ENCODE results near the gene CEP104. TPM values are rescaled to one million over a fixed set of nuclear protein-coding genes. Genes with fewer than 3 reads are reported as not detected.
A peak's percentile ranks its signal among the peaks of the same experiment; 100 is the strongest.

The CEP104 gene
- total RNA-seq, result 10 to 100 TPM; 33.0 to 34.6 TPM
- 44.5 to 56.0 reads per million in 2 donors for total RNA-seq

DNA sequence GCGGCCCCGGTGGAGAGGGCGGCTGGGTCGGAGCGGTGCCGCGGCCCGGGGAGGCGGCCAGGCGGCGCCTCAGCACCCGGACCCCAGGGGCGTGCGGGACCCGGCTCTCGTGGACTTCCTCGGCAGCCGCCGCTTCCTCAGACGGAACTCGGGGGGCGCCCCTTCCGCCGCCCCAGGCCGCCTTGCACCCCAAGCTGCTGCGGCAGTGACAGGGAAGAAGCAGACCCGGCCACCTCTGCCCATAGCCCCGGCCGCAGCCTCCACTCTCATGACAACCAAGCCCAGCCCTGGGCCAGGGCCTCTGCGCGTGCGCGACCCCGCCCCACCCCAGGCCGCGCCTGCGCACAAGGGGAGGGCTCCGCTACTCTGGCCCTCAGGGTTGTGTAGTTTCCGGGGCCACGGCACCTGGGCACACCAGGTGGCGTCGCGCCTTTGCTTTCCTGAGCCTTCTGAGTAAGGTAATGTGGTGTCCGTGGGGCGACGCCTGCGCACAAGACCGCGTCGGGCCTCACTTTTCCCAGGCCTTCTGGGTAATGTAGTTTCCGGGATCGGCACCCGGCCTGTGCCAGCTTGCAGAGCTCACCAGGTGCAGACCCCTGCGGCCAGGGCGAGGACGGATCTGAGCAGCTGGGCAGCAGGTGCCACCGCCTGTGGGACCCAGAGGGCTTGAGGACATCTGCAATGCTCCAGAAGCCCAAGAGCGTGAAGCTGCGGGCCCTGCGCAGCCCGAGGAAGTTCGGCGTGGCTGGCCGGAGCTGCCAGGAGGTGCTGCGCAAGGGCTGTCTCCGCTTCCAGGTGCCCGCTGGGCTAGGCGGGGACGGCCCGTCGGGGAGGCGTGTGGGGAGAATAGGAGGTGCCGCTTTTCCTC is at the start of gene CEP104, which contains the start of gene DFFB:
Gene CEP104 (minus strand): TSS at position 289 of the 868 bp plus-strand sequence. CDS start 4,804 bp downstream, outside the sequence.
Gene DFFB (plus strand): TSS at position 554 of the 868 bp plus-strand sequence. CDS start 128 bp downstream, at position 682.
- Mint-ChIP-seq H3K27me3 (no peaks in the 10 kb centered on the region), H3K4me3 (peak within 1 kb of the TSS; percentile 99), H3K4me1 (peaks cover 18% of the 10 kb centered on the region), H3K36me3 (ENCODE audit: low read depth) (no peaks in the 10 kb centered on the region), H3K27ac (peak within 1 kb of the TSS; percentile 92)
- ATAC-seq (peak; percentile 98), DNase-seq (peak; percentile 94 to 98 (median 97))
- no peaks in the 10 kb centered on the region for H3K9me3 ChIP-seq (ENCODE audit: control insufficient read depth, low read length, poor library complexity, severe bottlenecking)

DNA sequence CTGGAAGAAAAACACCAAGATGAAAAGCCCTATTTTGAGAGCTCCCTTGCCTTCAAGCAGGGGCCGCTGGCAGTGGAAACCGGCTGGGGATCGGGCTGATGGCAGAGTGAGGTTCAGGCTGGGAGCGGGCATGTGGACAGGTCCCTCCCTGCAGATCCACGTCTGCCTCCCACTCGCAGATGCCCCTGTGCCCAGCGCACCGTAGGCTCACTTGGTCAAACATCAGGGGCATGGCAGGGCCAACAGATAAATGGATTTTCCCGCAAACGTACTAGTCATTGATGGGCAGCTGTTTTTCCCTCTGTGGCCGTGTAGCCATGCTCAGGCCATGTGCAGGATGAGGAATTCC is 49.6 kb upstream of the CEP104 start:
- Mint-ChIP-seq H3K4me1 (peaks cover 24% of the 10 kb centered on the region), H3K4me3 (no peak overlapping the region), H3K27me3 (peaks cover 9% of the 10 kb centered on the region), H3K36me3 (ENCODE audit: low read depth) (no peaks in the 10 kb centered on the region), H3K27ac (no peak overlapping the region)
- ATAC-seq, result no peak
- DNase-seq, result no peak
- H3K9me3 ChIP-seq (ENCODE audit: control insufficient read depth, low read length, poor library complexity, severe bottlenecking), result no peaks in the 10 kb centered on the region

DNA sequence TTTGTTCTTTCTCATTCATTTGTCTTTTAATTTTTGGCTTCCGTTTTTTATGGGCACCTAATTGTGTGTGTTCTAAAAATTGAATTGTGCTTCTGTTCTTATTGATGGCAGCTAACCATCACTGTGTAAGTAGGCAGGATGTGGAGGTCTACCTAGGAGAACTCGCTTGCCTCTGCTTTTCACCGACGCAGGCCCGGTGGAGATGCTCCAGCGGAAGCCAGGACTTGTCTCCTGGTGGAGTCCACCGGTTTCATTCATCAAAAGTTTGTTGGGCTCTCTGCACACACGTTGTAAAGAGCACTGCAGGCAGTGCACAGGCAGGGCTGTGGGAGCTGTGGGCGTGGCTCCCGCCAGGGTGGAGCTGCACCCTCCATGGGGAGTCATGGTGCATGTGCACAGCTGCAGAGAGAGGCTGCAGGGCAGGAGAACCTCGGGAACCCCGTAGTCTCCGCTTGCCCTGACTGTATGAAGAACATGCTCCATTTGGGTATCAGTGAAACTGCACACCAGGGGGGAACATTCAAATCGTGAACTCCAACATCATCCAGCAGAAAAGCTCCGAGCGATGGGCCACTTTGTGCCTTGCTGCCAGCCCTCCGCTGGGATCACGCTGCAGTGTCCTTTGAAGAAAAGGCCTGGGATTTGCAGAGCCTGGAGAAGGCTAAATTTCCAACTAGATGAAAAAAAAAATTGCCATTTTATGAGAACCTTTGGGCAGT is 49.1 kb upstream of the CEP104 start:
- peaks cover 24% of the 10 kb centered on the region for H3K4me1 Mint-ChIP-seq
- H3K9me3 ChIP-seq (ENCODE audit: control insufficient read depth, low read length, poor library complexity, severe bottlenecking), result no peaks in the 10 kb centered on the region
- peaks cover 9% of the 10 kb centered on the region for H3K27me3 Mint-ChIP-seq
- no peak for DNase-seq
- no peaks in the 10 kb centered on the region for H3K36me3 Mint-ChIP-seq (ENCODE audit: low read depth)
- no peak for ATAC-seq
- H3K4me3 Mint-ChIP-seq, result no peak overlapping the region
- no peak overlapping the region for H3K27ac Mint-ChIP-seq

- no peak for DNase-seq
- Mint-ChIP-seq H3K27me3 (peaks cover 9% of the 10 kb centered on the region), H3K36me3 (ENCODE audit: low read depth) (no peaks in the 10 kb centered on the region), H3K4me3 (no peak overlapping the region), H3K4me1 (peaks cover 21% of the 10 kb centered on the region), H3K27ac (no peak overlapping the region)
- no peak for ATAC-seq
- H3K9me3 ChIP-seq (ENCODE audit: control insufficient read depth, low read length, poor library complexity, severe bottlenecking), result no peaks in the 10 kb centered on the region
Measured at GRCh38 chr1:3905266-3905952, 48.4 kb upstream of the CEP104 start.

GRCh38 chr1:3904843-3905185 is 47.8 kb upstream of the CEP104 start:
- H3K9me3 ChIP-seq (ENCODE audit: control insufficient read depth, low read length, poor library complexity, severe bottlenecking), result no peaks in the 10 kb centered on the region
- Mint-ChIP-seq H3K36me3 (ENCODE audit: low read depth) (no peaks in the 10 kb centered on the region), H3K4me3 (no peak overlapping the region), H3K27ac (peak overlapping the region; percentile 67), H3K27me3 (peaks cover 5% of the 10 kb centered on the region), H3K4me1 (peaks cover 24% of the 10 kb centered on the region)
- no peak for ATAC-seq
- DNase-seq, result no peak

GRCh38 chr1:3904006-3904842 is 47.2 kb upstream of the CEP104 start:
- Mint-ChIP-seq H3K27ac (peak overlapping the region; percentile 85), H3K36me3 (ENCODE audit: low read depth) (no peaks in the 10 kb centered on the region), H3K4me3 (peak overlapping the region; percentile 59), H3K27me3 (peaks cover 5% of the 10 kb centered on the region), H3K4me1 (peaks cover 26% of the 10 kb centered on the region)
- ATAC-seq (no peak), DNase-seq (no peak)
- no peaks in the 10 kb centered on the region for H3K9me3 ChIP-seq (ENCODE audit: control insufficient read depth, low read length, poor library complexity, severe bottlenecking)

- Mint-ChIP-seq H3K36me3 (ENCODE audit: low read depth) (no peaks in the 10 kb centered on the region), H3K4me1 (peaks cover 26% of the 10 kb centered on the region), H3K4me3 (peak overlapping the region; percentile 95), H3K27ac (peak overlapping the region; percentile 85), H3K27me3 (peaks cover 5% of the 10 kb centered on the region)
- no peaks in the 10 kb centered on the region for H3K9me3 ChIP-seq (ENCODE audit: control insufficient read depth, low read length, poor library complexity, severe bottlenecking)
- no peak for ATAC-seq
- no peak for DNase-seq
Measured at GRCh38 chr1:3903141-3904005, 46.4 kb upstream of the CEP104 start.

- no peaks in the 10 kb centered on the region for H3K9me3 ChIP-seq (ENCODE audit: control insufficient read depth, low read length, poor library complexity, severe bottlenecking)
- no peaks in the 10 kb centered on the region for H3K36me3 Mint-ChIP-seq (ENCODE audit: low read depth)
- peak overlapping the region; percentile 95 for H3K4me3 Mint-ChIP-seq
- DNase-seq (no peak), ATAC-seq (no peak)
- H3K27me3 Mint-ChIP-seq, result peaks cover 5% of the 10 kb centered on the region
- H3K27ac Mint-ChIP-seq, result peak overlapping the region; percentile 85
- peaks cover 26% of the 10 kb centered on the region for H3K4me1 Mint-ChIP-seq
Measured at GRCh38 chr1:3902571-3903091, 45.6 kb upstream of the CEP104 start.

- H3K27me3 Mint-ChIP-seq, result peaks cover 5% of the 10 kb centered on the region
- H3K4me3 Mint-ChIP-seq, result peak overlapping the region; percentile 95
- no peaks in the 10 kb centered on the region for H3K9me3 ChIP-seq (ENCODE audit: control insufficient read depth, low read length, poor library complexity, severe bottlenecking)
- H3K36me3 Mint-ChIP-seq (ENCODE audit: low read depth), result no peaks in the 10 kb centered on the region
- ATAC-seq (no peak), DNase-seq (peak; percentile 27 to 32 (median 30))
- H3K27ac Mint-ChIP-seq, result peak overlapping the region; percentile 85
- H3K4me1 Mint-ChIP-seq, result peaks cover 24% of the 10 kb centered on the region
Measured at GRCh38 chr1:3902111-3902511, 45.1 kb upstream of the CEP104 start.

DNA sequence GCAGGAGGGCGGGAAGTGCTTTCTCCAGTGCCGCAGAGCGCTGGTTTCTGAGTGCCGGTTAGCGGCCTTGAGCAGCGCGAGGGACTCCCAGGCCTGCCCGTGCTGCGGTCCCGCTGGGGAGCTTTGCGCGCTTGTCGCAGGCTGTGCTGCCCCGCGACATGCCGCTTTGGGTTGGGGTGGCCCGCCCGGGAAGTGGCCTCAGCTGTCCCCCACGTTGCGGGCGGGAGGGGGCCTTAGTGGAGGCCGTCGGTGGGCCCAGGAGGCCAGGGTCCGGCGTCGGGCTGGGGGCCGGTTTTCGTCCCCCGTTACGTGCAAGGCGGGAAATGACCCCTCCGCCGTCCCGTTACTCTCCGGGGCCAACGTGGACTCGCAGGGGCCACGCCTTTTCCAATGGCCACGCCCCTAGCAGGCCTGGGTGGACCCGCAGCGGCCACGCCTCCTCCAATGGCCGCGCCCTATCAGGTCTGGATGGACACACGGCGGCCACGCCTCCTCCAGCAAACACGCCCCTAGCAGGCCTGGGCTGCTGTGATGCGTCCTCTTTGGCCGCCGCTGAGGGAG is 44.0 kb upstream of the CEP104 start:
- Mint-ChIP-seq H3K27me3 (peaks cover 3% of the 10 kb centered on the region), H3K4me3 (peak overlapping the region; percentile 95), H3K4me1 (peaks cover 26% of the 10 kb centered on the region), H3K27ac (peak overlapping the region; percentile 90), H3K36me3 (ENCODE audit: low read depth) (no peaks in the 10 kb centered on the region)
- H3K9me3 ChIP-seq (ENCODE audit: control insufficient read depth, low read length, poor library complexity, severe bottlenecking), result no peaks in the 10 kb centered on the region
- DNase-seq (peak; percentile 68 to 76 (median 74)), ATAC-seq (peak; percentile 18)

DNA sequence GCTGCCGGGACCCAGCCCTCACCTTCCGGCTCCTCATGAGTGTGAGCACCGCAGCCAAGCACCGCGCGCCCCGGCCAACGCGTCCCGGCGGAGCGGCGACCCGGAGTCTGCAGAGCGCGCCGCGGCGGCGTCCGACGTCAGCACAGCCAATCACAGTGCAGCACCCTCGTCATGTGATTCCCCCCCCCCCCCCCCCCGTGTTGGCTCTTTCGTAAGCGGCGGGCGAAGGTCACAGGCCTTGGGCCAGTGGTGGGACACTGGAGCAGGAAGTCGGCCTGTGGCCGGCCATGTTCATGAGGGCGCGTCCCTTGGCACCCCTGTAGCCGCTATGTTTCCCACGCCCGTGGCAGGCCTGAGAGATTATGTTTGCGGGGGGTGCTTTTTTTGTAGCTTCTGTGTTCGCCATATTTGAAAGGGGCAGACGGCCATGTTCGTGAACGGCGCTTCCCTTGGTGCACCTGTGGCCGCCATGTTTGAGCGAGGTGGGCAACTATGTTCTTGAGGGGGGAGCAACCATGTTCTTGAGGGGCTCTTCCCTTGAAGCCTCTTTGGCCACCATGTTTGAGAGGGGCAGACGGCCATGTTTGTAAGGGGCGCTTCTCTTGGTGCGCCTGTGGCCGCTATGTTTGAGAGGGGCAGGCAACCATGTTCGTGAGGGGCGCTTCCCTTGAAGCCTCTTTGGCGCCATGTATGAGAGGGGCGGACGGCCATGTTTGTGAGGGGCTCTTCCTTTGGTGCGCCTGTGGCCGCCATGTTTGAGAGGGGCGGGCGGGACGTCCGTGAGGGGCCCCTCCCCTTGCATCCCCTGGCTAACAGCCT is 43.3 kb upstream of the CEP104 start, which contains the start of gene C1orf174:
Gene C1orf174 (minus strand): TSS at position 123 of the 819 bp plus-strand sequence. CDS start 86 bp downstream, at position 37.
- ATAC-seq, result peak; percentile 84
- Mint-ChIP-seq H3K4me3 (peak within 1 kb of the TSS; percentile 95), H3K4me1 (peaks cover 26% of the 10 kb centered on the region), H3K27ac (peak within 1 kb of the TSS; percentile 90), H3K27me3 (no peaks in the 10 kb centered on the region), H3K36me3 (ENCODE audit: low read depth) (no peaks in the 10 kb centered on the region)
- no peaks in the 10 kb centered on the region for H3K9me3 ChIP-seq (ENCODE audit: control insufficient read depth, low read length, poor library complexity, severe bottlenecking)
- peak; percentile 85 to 93 (median 88) for DNase-seq
